ENCODE results near the gene LSR. TPM values are rescaled to one million over a fixed set of nuclear protein-coding genes. Genes with fewer than 3 reads are reported as not detected.

Gene LSR
- total RNA-seq, 1 donor from 2014 or later = 18.1 TPM

DNA sequence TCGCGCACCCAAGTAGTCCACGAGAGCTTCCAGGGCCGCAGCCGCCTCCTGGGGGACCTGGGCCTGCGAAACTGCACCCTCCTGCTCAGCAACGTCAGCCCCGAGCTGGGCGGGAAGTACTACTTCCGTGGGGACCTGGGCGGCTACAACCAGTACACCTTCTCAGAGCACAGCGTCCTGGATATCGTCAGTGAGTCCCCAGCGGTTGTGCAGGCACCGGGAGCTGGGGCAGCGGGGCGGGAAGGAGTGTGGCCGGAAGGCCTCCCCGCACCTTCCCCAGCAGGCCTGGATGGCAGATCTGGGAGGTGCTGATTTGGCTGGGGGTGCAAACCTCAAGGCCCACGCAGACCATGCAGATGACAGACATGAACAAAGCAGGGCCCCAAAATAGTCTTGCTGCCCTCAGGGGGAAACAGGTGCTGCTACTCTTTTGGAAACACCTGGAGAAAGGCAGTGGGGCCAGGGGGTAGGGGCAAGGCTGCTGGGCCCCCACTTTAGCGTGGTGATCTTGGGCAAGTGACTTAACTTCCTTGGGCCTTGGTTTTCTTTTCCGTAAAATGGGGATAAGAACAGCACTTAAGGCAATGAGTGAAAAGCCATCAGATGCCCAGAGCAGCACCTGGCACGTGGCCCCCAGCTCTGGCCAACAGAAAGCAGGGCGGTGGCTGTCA is 47.1 kb downstream of the LSR start:
- no peaks in the 10 kb centered on the region for H3K9me3 Mint-ChIP-seq (ENCODE audit: unreplicated experiment)

DNA sequence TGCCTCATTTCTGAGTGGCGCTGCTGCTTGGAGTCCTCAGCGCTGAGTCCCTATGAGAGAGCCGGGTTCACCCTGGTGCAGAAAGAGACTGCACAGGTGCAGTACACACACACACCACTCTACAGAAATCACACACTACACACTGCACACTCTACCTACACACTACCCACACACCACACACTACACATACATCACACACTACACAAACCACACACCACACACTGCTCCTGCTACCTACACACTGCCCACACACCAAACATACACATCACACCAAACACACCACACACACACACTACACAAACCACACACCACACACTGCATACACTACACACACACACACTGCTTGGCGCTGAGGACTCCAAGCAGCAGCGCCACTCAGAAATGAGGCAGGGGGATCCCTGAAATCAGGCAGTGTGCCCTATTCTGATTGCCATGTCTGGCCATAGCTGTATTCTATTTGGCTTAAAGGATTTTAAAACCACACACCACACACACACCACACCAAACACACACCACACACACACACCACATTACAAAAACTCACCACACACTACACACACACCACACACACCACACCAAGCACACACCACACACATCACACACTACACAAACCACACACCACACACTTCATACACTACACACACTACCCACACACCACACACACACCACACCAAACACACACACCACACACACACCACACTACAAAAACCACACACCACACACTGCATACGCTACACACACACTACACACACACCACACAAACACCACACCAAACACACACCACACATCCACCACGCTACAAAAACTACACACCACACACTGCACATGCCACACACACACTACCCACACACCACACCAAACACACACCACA is 48.1 kb downstream of the LSR start:
- H3K9ac ChIP-seq (ENCODE audit: low read length) = no peak overlapping the region

More for the DNA sequence above, 47.1 kb downstream of the LSR start:
- Mint-ChIP-seq H3K4me1 (ENCODE audit: low read depth, unreplicated experiment) (no peaks in the 10 kb centered on the region), H3K27me3 (ENCODE audit: low read depth, unreplicated experiment) (peaks cover 18% of the 10 kb centered on the region), H3K4me3 (ENCODE audit: unreplicated experiment) (no peak overlapping the region), H3K27ac (ENCODE audit: unreplicated experiment) (no peak overlapping the region), H3K36me3 (ENCODE audit: low read depth, unreplicated experiment) (no peaks in the 10 kb centered on the region)
- Histone ChIP-seq H3K9me3 (ENCODE audit: insufficient read depth, low read depth, low read length) (peaks cover 9% of the 10 kb centered on the region), H3K27me3 (ENCODE audit: insufficient read depth, low read length) (peaks cover 3% of the 10 kb centered on the region), H3K9ac (ENCODE audit: low read length) (no peak overlapping the region), H3K4me2 (ENCODE audit: low read length) (no peak overlapping the region), H3K4me3 (ENCODE audit: insufficient read depth, low read depth, low read length) (no peak overlapping the region), H3K36me3 (ENCODE audit: insufficient read depth, low read length) (no peaks in the 10 kb centered on the region), H3K4me1 (ENCODE audit: insufficient read depth, low read length) (no peaks in the 10 kb centered on the region), H3K79me2 (ENCODE audit: insufficient read depth, low read length) (no peaks in the 10 kb centered on the region), H3K27ac (ENCODE audit: low read depth, low read length) (no peak overlapping the region), H4K20me1 (ENCODE audit: insufficient read depth, low read length) (no peaks in the 10 kb centered on the region), H2AFZ (ENCODE audit: low read depth, low read length) (no peak overlapping the region)
- DNase-seq (ENCODE audit: low read depth) = no peak
- FAIRE-seq = no peak
- TF ChIP-seq EZH2 (IDR thresholded peaks at IDR 0.05; ENCODE audit: insufficient read depth, low read length) = no peak
- TF ChIP-seq, protein P1, sequence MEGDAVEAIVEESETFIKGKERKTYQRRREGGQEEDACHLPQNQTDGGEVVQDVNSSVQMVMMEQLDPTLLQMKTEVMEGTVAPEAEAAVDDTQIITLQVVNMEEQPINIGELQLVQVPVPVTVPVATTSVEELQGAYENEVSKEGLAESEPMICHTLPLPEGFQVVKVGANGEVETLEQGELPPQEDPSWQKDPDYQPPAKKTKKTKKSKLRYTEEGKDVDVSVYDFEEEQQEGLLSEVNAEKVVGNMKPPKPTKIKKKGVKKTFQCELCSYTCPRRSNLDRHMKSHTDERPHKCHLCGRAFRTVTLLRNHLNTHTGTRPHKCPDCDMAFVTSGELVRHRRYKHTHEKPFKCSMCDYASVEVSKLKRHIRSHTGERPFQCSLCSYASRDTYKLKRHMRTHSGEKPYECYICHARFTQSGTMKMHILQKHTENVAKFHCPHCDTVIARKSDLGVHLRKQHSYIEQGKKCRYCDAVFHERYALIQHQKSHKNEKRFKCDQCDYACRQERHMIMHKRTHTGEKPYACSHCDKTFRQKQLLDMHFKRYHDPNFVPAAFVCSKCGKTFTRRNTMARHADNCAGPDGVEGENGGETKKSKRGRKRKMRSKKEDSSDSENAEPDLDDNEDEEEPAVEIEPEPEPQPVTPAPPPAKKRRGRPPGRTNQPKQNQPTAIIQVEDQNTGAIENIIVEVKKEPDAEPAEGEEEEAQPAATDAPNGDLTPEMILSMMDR (IDR thresholded peaks at IDR 0.05; ENCODE audit: insufficient read depth, low read depth, low read length) = no peak

More for the DNA sequence above, 48.1 kb downstream of the LSR start:
- H3K9me3 Mint-ChIP-seq (ENCODE audit: unreplicated experiment) = no peaks in the 10 kb centered on the region
- DNase-seq (ENCODE audit: low read depth) (no peak), FAIRE-seq (no peak)
- no peaks in the 10 kb centered on the region for H3K36me3 Mint-ChIP-seq (ENCODE audit: low read depth, unreplicated experiment)
- no peaks in the 10 kb centered on the region for H3K4me1 Mint-ChIP-seq (ENCODE audit: low read depth, unreplicated experiment)
- H3K27ac Mint-ChIP-seq (ENCODE audit: unreplicated experiment) = no peak overlapping the region
- no peaks in the 10 kb centered on the region for H4K20me1 ChIP-seq (ENCODE audit: insufficient read depth, low read length)
- H3K27ac ChIP-seq (ENCODE audit: low read depth, low read length) = no peak overlapping the region
- no peak overlapping the region for H3K4me3 Mint-ChIP-seq (ENCODE audit: unreplicated experiment)
- H3K27me3 ChIP-seq (ENCODE audit: insufficient read depth, low read length) = peaks cover 3% of the 10 kb centered on the region
- no peaks in the 10 kb centered on the region for H3K79me2 ChIP-seq (ENCODE audit: insufficient read depth, low read length)
- TF ChIP-seq EZH2 (IDR thresholded peaks at IDR 0.05; ENCODE audit: insufficient read depth, low read length) = no peak
- TF ChIP-seq, protein P1 (IDR thresholded peaks at IDR 0.05; ENCODE audit: insufficient read depth, low read depth, low read length) = no peak
- H3K36me3 ChIP-seq (ENCODE audit: insufficient read depth, low read length) = no peaks in the 10 kb centered on the region
- H3K27me3 Mint-ChIP-seq (ENCODE audit: low read depth, unreplicated experiment) = peaks cover 17% of the 10 kb centered on the region
- no peak overlapping the region for H3K4me3 ChIP-seq (ENCODE audit: insufficient read depth, low read depth, low read length)
- peaks cover 9% of the 10 kb centered on the region for H3K9me3 ChIP-seq (ENCODE audit: insufficient read depth, low read depth, low read length)
- no peaks in the 10 kb centered on the region for H3K4me1 ChIP-seq (ENCODE audit: insufficient read depth, low read length)
- no peak overlapping the region for H2AFZ ChIP-seq (ENCODE audit: low read depth, low read length)
- no peak overlapping the region for H3K4me2 ChIP-seq (ENCODE audit: low read length)
